ENCODE data around the gene VPS13D.

The VPS13D gene

DNA sequence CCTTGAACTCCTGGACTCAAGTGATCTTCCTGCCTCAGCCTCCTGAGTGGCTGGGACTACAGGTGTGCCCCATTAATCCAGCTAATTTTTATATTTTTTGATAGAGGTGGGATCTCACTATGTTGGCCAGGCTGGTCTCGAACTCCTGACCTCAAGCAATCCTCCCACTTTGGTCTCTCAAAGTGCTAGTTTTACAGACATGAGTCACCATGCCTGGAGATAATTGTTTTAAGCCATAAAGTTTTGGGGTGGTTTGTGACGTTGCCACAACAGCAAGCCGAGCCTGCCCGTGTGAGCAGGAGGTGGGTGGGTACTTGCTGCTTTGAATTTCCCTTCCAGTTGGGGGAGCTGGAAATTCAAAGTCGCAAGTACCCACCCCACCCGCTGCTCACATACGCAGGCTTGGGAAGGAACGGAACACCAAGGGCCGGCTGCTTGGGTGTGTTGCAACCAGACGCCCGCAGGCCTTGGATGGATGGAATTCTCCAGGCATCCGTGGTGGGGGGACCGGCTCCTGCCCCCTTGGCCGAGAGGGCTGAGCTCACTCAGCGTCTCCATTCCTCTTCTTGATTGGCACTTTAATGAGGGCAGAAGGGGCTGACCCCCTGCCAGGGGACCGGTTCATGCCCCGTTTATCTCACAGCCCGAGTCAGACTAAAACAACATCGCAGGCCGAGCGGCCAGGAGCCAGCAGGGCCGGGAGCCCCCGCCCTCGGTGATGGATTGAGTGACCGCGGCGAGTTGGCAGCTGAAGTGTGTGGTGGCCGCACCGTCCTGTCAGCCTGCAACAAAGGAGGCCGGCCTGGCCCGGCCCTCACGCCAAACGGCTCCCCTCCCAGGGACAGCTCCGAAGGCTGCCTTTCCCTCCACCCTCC is 310.1 kb downstream of the VPS13D start:
- DNase-seq (ENCODE audit: low read depth in 3 of 3), result no peak

- DNase-seq (ENCODE audit: low read depth in 3 of 3), result no peak
These were observed 310.9 kb downstream of the VPS13D start for GRCh38 chr1:12540580-12541273.

- DNase-seq (ENCODE audit: low read depth in 3 of 3), result no peak
These were observed 311.7 kb downstream of the VPS13D start for GRCh38 chr1:12541274-12542137.

GRCh38 chr1:12542138-12542465 is 312.3 kb downstream of the VPS13D start:
- no peak for DNase-seq (ENCODE audit: low read depth in 3 of 3)

- DNase-seq (ENCODE audit: low read depth in 3 of 3), result no peak
These were observed 313.1 kb downstream of the VPS13D start for GRCh38 chr1:12542616-12543592.

DNA sequence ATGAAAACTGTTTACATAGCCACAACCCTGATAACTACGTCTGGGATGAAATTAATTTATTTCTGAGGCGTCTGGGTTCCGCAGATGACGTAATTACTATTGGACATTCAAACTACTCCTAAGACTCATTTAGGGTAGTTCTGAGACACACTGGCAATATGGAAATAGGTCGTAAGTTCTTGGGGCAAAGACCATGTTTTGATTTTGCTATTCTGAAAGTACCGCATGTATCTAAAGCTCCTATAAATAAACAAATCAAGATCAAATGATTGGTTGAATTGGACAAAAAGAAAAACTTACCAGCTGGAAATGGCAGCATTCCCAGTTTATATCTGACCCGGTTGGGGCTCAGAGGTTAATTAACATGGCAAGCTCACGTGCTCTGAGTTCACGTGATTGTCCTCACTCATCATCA is 313.9 kb downstream of the VPS13D start:
- no peak for DNase-seq (ENCODE audit: low read depth in 3 of 3)

DNA sequence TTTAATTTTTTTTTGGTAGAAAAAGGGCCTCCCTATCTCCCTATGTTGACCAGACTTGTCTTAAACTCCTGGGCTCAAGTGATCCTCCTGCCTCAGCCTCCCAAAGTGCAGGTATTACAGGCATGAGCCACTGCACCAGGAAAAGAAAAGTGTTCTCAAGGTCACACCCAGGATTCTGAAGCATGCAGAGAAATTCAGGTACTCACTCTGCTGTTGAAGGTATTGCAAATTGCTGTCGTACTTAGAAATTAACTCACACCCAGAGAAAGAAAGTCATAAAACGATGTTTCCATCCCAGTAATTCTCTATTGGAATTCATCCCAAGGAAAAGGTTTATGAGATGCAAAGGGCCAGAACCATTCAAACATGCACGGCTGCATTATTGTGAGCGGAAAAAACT is 314.5 kb downstream of the VPS13D start:
- DNase-seq (ENCODE audit: low read depth in 3 of 3), result no peak

GRCh38 chr1:12544992-12545391 is 315.2 kb downstream of the VPS13D start:
- no peak for DNase-seq (ENCODE audit: low read depth in 3 of 3)

DNA sequence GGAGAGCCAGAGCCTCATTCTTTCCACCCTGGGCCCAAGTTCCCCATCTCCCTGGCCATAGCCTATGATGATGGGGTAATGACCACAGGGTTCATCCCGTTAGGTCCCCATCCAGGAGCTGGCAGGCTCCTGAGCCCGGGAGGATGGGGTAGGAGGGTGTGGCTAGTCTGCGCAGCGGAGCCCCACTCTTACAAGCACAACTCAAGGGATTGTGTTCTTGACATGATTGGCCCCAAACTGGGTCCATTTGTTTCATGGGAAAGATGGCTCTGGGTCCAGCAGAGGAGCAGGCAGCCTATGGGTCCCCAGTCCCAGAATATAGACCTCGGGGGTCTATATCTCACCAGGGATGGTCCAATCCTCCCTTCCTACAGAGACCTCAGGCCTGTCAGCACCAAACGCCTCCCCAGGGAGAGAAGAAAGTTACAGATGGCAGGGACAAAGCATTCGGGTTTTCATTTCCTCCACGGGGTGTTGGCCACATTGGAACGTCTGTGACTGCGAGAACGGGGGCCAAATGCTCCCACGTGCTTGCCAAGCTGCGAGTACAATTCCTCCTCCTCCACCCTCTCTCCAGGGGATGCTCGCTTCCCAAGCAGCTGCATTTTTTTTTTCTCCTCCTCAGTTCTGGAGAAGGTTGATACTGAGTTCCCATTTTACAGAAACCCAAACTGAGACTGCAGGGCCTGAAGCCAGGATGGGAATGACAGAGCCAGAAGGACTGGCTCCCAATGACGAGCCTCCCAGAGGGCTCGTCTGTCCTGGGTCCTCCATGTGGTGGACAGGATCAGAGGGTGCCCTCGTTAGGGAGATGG is 317.1 kb downstream of the VPS13D start:
- DNase-seq (ENCODE audit: low read depth in 3 of 3), result no peak

GRCh38 chr1:12547586-12548225 is 317.9 kb downstream of the VPS13D start:
- DNase-seq (ENCODE audit: low read depth in 3 of 3), result no peak

GRCh38 chr1:12548279-12548972 is 318.6 kb downstream of the VPS13D start:
- DNase-seq (ENCODE audit: low read depth in 3 of 3), result no peak

DNA sequence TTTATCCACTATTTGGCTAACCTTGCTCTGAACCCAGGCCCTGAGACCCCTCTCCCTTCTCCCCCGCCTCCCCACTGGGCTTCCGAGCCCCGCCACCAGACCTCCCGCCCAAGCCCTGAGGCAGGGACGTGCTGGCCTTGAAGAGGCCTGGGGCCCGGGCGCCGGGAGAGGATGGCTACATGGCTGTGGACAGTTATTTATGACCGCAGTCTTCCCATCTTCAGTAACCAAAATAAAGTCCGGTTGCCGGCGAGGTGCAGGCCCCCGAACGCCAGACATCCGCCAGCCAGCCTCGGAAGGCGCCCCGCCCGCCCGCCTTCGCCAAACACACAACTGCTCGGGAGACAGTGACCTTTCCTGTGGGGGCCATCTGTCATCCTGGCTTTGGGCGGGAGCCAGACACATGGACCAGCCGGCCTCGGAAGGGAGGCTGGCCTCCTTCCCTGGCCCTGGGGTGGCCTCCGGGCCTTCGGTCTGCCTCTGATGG is 319.2 kb downstream of the VPS13D start:
- DNase-seq (ENCODE audit: low read depth in 3 of 3), result no peak

GRCh38 chr1:12549460-12550349 is 319.9 kb downstream of the VPS13D start:
- DNase-seq (ENCODE audit: low read depth in 3 of 3), result no peak

- no peak for DNase-seq (ENCODE audit: low read depth in 3 of 3)
These were observed 321.8 kb downstream of the VPS13D start for GRCh38 chr1:12551584-12551983.

DNA sequence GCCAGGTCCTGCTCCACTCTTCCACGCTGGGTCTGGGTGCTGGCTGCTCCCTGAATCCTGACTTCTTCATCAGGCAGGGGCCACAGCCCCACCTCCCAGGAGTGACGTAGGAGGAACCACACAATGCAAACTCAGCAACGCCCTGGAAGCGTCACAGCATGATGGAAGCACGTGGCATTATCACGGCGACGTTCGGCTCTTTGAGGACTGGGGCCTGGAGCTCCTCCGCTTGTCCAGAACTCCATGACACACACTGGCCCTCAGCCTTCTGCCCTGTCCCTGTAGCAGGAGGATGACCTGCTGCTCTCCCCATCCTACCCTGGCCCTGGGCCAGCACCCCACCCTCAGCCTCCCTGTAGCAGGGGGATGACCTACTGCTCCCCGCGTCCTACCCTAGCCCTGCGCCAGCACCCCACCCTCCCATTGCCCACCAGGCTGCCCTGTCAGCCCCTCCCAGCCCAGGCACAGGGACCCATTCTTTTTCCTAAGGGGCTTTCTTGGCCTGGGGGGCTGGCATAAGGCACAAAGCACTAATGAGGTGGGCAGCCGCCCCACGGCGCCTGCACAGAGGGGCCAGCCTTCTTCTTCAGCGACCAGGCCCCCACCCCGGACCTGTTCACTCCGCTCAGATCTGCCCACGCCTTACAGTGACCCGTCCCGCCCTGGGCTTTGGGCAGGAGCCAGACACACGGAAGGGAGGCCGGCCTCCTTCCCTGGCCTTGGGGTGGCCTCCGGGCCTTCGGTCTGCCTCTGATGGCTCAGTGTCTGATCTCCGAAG is 322.5 kb downstream of the VPS13D start:
- no peak for DNase-seq (ENCODE audit: low read depth in 3 of 3)

GRCh38 chr1:12552951-12553921 is 323.4 kb downstream of the VPS13D start:
- DNase-seq (ENCODE audit: low read depth in 3 of 3), result no peak
